ENCODE results near the gene PIEZO1.

DNA sequence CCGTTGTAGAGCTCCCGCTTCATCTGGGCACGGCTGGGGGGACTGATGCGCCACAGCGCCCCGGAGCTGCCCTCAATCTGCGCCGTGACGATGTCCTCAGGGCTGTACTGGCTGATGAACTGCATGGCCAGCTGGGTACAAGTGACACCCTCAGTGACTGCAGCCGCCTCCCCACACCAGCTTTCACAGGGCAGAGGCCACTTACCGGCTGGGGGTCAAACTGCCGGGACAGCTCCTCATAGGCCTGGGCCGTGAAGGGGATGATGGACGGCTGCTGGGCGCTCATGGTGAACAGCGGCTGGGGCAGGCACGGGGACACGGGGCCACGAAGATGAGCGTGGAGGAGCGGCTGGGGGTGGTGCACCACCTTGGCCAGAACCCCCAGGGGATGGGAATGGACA, 68.4 kb downstream of the PIEZO1 start:
- TF ChIP-seq CTCF (IDR thresholded peaks at IDR 0.05) (no peak), EZH2 (IDR thresholded peaks at IDR 0.05) (no peak)
